GM20000 (cell line): ENCODE measurements around the gene TVP23B.
A peak's percentile ranks its signal among the peaks of the same experiment; 100 is the strongest.
"Not testable (repeated sequence)": the region's sequence is repeated elsewhere in the genome, so short reads cannot be mapped to it uniquely, and the experiment has no call there.

ENCODE experiments used
- DNase-seq: peaks from one replicate; pipeline ENCODE4 v3.0.0; 2012; ENCODE audit warnings: low spot score

The TVP23B gene

DNA sequence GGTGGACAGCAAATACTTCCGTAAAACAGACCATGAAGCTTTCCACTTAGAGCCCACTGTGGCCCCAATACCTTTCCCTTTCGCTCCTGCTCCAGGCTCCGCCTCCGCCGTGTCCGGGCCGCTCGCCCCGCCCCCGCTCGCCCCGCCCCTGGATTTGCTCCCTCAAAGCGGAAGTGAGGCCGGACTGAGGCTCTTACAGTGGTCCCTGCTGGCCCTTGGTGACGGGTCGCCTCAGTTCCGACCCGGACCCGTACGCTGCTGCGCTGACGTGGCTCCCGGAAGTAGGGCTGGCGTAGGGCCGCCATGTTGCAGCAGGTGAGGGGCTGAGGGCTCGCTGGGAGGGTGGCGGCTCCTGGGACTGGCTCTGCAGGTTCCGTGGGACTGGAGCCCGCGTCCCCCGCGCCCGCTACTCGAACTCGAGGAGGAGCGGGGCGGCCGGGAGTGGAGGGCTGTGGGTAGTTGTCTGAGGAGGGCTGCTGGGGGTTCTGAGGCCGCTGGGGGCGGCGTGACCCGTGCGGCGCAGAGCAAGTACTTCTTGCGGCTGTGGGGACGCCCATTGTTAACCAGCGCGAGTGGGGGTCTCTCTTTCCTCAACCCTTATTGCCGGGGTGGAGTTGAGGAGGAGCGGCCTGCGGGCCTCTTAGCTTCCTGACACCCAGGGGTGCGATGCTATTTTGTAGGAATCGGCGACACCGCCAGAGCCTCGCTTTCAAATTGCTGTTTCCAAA lies at the start of gene TVP23B:
TSS of gene TVP23B (plus strand) at position 193 of the 728 bp plus-strand sequence. CDS start at position 304, 111 bp downstream.
- DNase-seq = peak; percentile 82

DNA sequence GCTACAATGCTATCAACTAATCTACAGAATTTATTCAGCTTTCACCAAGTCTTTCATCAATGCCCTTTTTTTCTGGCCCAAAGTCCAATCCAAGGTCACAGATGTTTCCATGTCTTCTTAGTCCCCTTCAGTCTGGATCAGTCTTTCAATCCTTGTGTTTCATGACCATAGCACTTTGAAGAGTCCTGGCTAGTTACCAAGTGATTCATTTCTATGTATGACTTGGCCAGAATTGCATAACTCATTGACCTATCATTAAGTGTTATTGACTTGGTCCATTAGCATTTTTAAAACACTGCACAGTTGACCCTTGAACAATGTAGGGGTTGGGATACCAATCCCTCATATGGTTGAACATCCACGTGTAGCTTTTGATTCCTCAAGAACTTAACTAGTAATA lies 48.5 kb upstream of the TVP23B start:
- not testable (repeated sequence) for DNase-seq

DNA sequence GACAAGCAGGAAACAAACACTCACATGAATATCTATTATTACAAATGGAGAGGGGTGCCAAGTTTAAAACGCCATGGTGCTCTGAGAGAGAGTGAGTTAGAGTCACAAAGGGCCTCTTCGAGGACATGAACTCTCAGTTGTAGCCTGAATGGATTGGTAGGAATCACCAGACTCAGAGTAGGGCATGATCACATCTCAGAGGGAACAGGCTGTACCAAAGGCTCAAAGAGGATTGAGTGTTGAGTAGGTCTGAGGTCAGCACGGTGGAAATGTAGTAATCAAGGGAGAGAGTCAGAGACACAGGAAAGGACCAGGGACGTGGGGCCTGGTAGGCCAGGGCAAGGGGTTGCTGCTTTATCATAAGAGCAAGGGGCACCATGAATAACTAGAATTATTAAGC lies 47.6 kb upstream of the TVP23B start:
- DNase-seq = not testable (repeated sequence)

DNA sequence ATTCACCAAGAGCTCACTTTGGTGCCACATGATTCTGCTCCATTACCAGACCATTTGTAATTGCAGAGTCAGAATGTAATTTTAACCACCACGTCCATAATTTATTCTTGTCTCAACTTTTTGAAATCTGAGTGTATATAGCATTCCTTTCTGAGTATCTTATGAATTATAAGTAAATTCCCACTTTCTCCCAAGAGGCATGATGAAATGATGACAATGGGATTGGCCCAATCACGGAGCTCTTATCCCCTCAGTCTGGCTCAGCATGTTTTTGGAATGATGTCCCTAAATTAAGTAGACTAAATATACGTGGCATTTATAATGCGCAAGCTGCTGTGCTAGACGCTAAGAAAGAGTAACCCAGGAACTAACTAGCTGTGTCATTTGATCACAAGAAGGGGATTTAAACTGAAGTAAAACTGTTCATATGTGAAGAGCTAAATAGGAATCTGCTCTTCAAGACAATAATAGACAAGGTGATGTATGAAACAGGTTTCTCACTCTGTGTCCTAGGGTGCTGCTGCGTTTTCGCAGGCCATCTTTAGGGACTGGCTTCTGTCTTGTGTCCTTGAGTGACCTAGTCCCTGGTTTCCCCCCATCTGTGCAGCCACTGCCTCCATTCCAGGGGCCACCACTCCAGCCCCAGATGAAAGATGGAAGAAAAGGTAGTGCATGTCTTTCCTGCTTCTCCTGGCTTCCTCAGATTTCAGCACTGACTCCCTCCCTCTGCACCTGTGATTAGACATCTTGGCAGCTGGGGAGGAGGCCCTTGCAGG lies 41.2 kb upstream of the TVP23B start:
- not testable (repeated sequence) for DNase-seq

DNA sequence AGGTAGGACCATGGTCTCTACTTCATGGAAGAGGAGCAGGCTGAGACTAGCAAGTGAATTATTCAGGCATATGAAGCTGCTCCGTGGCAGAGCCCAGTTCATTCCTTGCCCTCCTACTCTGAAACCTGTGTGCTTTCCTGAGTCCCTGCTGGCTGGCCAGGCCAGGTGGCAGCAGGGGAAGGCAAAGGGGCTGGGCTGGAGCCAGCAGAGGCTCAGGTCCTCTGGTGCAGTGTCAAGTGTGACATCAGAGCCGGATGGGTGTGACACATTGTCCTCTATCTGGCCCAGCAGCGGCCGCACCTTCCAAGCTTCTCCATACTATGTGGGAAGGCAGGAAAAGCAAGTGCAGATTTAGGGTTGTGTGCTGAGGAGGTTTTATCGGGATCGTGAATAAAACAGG lies 39.8 kb upstream of the TVP23B start:
- DNase-seq = not testable (repeated sequence)

DNA sequence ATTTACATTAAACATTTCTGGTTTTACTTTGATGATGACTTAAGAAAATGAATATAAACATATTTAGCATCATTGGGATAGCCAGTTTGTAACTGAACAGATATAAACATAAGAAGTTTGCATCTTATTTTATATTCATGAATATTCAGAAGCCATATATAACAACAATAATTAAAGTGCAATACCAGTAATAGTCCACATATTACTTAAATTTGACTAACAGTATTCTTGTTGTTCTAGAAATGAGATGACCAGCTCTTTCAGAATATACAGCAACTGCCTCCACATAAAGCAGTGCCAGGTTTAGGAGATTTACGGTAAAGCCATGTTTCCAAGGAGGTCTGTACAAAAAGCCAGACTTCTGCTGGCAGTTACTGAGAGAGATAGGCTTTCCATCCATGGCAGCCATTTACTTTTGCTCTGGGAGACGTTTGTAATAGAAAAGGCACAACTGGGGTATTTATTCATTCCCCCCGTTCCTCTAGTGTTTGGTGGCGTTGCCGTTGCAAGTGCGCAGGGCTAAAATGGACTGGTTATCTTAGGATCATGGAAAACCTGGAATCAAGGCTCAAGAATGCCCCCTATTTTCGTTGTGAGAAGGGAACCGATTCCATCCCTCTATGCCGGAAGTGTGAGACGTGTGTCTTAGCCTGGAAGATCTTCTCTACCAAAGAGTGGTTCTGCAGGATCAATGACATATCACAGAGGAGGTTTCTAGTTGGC lies 37.1 kb upstream of the TVP23B start, which contains the start of gene FBXW10:
TSS of gene FBXW10 (plus strand) at position 356 of the 723 bp plus-strand sequence. CDS start at position 547, 191 bp downstream.
- not testable (repeated sequence) for DNase-seq

DNA sequence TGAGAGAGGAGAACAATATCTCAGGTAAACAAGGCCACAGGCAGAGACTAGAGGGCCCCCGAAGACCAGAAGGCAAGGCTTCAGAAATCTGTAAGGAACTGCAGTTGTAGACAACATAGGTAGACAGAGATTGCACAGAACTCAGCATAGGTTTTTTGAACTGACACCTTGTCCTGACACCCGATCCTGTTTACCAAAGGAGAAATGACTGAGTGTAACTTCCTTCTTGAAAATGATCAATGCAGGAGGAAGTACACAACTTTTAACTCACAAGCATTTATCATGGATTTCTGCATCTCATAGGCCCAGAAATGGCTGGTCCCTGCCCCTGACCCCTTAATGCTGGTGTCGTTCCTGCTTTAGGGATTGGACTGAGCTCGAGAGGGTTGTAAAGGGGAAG lies 36.3 kb upstream of the TVP23B start:
- DNase-seq = not testable (repeated sequence)

DNA sequence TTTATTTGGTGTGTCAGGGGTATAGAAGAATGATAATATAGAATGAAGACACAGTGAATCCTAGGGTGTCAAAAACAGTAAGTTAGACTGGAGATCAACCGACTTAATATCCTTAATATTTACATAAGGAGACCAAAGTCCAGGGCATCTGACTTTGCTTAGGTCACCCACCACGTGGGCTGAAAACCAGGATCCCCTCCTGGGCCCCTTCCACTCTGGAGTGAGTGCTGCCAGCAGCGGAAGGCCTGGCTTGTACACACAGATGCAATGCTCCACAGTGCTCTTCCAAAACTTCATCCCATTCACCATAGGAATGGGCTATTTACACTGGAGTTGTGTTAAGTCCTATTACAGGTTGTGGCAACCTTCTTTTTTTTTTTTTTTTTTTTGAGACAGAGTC lies 34.4 kb upstream of the TVP23B start:
- not testable (repeated sequence) for DNase-seq

DNA sequence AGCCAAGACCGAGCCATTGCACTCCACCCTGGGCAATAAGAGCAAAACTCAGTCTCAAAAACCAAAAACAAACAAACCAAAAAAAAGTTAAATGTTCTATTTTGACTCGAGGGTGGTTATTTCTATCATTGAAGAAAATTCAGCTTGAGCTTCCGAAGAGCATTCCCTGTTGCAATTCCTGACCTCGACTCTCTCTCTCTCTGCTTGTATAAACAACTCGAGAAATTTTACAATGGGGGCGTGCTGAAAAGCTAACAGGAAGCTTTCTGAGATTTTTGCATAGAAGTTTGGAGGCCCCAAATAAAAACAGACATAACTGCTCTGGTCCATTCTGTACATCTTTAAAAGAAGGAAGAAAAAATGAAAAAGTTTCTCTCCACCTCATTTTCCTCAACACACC lies 33.5 kb upstream of the TVP23B start:
- not testable (repeated sequence) for DNase-seq

DNA sequence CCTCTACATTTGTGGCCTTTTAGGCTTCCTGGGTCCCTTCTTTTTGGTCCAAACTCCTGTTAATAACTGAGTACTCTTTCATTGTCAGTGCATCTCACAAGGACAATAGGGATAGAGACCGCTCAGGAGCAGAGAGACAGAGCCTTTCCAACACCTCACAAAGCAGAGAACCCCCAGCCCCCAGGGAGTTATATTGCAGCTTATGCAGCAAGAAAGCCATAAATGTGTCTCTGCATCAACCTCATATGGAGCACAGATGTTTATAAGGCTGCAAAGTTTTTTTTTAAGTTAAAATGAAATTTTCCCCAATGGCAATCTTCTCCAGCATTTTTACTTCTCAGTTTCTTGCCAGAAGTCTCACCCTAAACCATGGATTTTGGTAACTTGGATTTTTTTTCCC lies 30.7 kb upstream of the TVP23B start:
- not testable (repeated sequence) for DNase-seq

DNA sequence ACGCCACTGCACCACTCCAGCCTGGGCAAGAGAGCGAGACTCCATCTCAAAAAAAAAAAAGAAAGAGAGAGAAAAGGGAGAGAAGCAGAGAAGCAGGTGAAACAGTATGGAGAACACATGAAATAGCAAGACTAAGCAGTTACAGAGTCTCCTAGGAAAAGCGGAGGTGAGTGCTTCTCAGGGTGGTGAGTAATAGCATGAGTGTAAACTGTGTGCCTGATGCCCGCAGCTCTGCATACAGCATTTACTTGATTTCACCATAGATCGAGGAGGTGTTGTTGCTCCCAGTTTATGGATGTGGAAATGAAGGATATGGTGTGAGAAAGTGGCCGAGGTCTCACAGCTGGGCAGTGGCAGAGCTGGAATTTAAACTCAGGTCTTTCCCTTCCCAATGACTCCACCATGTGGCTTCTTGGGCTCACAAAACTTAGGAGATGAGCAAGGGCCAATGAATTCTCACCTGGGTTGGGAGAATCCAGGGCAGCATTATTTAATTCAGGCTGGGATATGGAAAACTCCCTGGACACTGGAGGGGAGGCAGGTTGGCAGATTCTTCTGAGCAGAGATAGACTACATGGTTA lies 27.1 kb upstream of the TVP23B start:
- DNase-seq = not testable (repeated sequence)

DNA sequence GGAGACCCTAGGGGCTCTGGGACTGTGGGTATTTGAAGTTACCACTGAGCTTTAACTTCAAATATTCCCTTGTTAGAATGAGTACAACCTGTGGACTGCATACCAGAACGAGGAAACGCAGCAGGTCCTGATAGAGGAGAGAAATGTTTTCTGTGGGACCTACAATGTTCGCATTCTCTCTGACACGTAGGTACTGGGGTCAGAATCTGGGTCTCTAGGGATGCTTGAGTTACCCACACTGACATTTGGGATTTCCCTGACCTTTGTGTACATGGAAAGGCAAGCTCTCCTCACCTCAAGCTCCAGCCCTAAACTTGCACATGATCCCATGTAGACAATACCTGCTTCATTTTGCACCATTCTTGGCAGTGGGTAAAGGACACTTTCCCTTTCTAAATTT lies 25.0 kb upstream of the TVP23B start:
- not testable (repeated sequence) for DNase-seq

DNA sequence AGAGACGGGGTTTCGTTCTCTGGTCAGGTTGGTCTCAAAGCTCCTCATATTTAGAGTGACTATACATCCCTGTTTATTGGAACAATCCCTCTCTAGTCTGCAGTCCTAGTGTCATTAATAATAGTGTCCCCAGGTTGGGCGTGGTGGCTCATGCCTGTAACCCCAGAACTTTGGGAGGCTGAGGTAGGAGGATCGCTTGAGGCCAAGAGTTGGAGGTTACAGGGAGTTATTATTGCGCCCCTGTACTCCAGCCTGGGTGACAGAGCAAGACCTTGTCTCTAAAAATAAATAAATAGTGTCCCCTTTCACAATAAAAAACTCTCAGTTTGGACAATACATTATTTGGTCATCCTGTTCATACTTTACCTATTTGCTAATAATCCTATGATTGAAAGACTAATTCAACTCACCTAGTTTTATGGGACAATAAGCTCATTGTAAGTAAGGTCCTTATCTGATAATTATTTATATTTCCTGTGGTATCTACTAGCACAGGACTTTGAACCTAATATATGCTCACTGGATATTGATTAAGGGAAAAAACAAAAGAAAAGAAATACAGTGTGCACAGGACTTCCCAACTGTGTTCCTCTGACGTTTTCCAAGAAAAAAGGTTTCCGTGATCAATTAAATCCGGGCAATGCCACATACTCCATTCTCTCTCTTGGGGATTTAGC lies 23.5 kb upstream of the TVP23B start:
- DNase-seq = not testable (repeated sequence)

DNA sequence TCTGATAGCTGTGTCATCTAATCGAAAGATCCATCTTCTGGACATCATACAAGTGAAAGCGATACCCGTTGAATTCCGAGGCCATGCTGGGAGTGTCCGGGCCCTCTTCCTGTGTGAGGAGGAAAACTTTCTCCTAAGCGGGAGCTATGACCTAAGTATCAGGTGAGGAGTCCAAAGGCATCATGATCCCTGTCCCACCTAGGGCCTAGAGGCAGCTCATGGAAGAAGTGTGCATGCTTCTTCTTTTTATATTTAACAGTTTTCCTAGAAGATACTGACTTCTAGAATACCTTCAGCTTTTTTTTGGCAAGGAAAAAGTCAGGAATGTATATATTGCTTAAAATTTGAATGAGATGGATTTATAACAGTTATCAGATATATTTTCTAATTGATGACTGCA lies 22.6 kb upstream of the TVP23B start:
- DNase-seq = not testable (repeated sequence)

DNA sequence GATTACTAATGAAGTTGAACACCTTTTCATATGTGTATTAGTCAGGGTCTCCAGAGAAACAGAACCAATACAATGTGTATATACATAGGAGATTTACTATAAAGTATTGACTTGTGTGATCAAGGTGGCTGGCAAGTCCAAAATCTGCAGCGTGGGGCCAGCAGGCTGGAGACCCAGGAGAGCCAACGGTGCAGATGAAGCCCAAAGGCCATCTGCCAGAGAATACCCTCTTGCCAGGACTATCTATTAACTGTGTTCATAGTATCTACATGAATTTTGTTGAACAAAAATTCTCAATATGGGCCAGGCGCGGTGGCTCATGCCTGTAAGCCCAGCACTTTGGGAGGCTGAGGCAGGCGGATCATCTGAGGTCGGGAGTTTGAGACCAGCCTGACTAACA lies 20.8 kb upstream of the TVP23B start:
- DNase-seq = not testable (repeated sequence)

DNA sequence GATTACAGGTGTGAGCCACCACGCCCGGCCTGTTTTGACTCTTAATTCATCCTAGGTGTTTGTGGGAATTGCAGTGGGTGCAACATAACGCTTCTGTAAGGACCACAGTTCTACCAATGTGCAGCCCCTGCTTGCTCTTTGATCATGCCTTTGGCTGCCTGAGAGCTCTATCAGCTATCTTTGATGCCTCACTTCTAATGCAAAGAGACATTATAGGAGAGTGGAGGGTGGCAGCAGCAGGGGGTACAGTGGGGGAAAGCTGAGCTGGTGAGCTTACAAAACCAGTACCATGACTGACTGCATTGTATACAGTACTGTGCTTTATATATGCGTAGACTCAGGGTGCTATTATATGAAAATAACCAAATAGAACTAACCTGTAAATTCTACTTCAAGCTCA lies 10.4 kb upstream of the TVP23B start:
- not testable (repeated sequence) for DNase-seq

DNA sequence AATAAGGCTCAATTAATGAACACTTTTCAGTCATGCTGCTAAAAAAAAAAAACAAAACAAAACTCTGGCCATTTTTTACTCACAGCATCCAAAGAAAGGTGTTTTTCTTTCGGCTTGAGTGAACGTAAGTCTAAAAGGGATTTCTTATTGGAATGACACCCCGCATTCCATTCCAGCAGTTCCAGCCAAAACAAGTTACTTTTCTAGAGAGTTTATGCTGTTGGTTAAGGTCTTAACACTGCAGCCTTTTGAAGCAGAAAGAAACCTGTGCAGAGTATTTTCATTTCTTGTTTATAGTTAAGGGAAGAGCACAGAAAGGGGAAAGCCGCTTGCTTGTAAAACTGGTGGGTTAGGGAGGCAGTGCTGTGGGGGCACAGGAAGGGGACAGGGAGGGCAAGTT lies 9.9 kb upstream of the TVP23B start:
- DNase-seq = not testable (repeated sequence)
